ENCODE data around the gene MAGI2.

Gene MAGI2

DNA sequence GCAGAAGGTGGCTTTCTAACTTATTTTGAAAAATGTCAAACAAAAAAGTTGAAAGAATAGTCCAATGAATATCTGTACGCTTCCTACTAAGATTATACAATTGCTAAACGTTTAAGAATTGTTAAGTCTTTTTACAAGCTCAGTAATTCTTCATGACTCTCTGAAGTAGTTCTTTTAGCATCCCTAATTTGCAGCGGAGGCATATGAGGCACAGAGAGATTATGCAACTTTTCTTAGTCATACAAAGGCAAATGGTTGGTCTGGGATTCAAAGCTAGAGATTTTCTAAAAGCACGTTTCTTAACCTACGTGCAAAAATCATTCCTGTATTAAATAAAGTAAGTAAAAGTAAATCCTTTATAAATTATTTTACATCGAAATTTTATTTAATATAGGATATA, 254.2 kb downstream of the MAGI2 start (continued):
- TF ChIP-seq ISL1 (CRISPR knock-in tag; IDR thresholded peaks at IDR 0.05) = no peak
- no peak for TF ChIP-seq RARB (CRISPR knock-in tag; IDR thresholded peaks at IDR 0.05)
- TF ChIP-seq ZNF565 (CRISPR knock-in tag; conservative IDR thresholded peaks at IDR 0.05; ENCODE audit: low read depth) = no peak
- TF ChIP-seq ESRRG (CRISPR knock-in tag; IDR thresholded peaks at IDR 0.05) = no peak
- TF ChIP-seq PPARA (CRISPR knock-in tag; IDR thresholded peaks at IDR 0.05; ENCODE audit: borderline replicate concordance) = no peak
- TF ChIP-seq SNAI2 (CRISPR knock-in tag; IDR thresholded peaks at IDR 0.05) = no peak

DNA sequence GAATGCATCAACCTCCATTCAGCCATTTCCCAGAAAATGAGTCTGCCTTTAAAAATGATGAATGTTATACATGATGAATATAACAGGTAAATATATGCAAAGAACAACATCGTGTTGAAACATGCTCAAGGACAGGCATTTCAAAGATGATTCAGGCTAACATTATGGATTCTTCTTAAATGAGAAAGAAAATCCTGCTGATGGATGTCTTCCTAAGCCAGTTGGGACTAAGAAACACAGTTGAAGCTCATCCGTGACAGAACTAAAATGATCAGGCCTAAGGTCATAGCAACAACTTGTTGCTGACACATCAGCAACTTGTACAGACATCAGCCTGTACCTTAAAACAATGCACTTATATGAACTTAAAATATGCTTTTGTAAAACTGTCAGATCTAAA, 267.9 kb downstream of the MAGI2 start:
- TF ChIP-seq BACH2 (CRISPR knock-in tag; IDR thresholded peaks at IDR 0.05; ENCODE audit: borderline replicate concordance) = no peak
- TF ChIP-seq, protein P1, sequence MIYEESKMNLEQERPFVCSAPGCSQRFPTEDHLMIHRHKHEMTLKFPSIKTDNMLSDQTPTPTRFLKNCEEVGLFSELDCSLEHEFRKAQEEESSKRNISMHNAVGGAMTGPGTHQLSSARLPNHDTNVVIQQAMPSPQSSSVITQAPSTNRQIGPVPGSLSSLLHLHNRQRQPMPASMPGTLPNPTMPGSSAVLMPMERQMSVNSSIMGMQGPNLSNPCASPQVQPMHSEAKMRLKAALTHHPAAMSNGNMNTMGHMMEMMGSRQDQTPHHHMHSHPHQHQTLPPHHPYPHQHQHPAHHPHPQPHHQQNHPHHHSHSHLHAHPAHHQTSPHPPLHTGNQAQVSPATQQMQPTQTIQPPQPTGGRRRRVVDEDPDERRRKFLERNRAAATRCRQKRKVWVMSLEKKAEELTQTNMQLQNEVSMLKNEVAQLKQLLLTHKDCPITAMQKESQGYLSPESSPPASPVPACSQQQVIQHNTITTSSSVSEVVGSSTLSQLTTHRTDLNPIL (CRISPR knock-in tag; IDR thresholded peaks at IDR 0.05; ENCODE audit: low read depth) = no peak
- no peak for TF ChIP-seq OSR1 (CRISPR knock-in tag; IDR thresholded peaks at IDR 0.05)
- no peak for TF ChIP-seq ESRRG (CRISPR knock-in tag; IDR thresholded peaks at IDR 0.05)
- no peak for ATAC-seq

DNA sequence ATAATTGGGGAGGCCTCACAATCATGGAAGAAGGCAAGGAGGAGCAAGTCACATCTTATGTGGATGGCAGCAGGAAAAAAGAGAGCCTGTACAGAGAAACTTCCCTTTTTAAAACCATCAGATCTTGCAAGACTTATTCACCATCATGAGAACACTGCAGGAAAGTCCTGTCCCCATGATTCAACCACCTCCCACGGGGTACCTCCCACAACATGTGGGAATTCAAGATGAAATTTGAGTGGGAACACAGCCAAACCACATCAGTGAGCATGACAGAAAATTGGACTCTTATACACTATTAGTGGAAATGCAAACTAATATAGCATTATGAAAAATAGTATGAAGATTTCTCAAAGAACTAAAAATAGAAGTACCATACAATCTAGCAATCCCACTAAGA, 271.2 kb downstream of the MAGI2 start:
- peak; percentile 50 for ATAC-seq
- TF ChIP-seq, protein P2, sequence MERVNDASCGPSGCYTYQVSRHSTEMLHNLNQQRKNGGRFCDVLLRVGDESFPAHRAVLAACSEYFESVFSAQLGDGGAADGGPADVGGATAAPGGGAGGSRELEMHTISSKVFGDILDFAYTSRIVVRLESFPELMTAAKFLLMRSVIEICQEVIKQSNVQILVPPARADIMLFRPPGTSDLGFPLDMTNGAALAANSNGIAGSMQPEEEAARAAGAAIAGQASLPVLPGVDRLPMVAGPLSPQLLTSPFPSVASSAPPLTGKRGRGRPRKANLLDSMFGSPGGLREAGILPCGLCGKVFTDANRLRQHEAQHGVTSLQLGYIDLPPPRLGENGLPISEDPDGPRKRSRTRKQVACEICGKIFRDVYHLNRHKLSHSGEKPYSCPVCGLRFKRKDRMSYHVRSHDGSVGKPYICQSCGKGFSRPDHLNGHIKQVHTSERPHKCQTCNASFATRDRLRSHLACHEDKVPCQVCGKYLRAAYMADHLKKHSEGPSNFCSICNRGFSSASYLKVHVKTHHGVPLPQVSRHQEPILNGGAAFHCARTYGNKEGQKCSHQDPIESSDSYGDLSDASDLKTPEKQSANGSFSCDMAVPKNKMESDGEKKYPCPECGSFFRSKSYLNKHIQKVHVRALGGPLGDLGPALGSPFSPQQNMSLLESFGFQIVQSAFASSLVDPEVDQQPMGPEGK (CRISPR knock-in tag; IDR thresholded peaks at IDR 0.05; ENCODE audit: borderline replicate concordance) = no peak
- no peak for TF ChIP-seq ZFP30 (CRISPR knock-in tag; IDR thresholded peaks at IDR 0.05)

DNA sequence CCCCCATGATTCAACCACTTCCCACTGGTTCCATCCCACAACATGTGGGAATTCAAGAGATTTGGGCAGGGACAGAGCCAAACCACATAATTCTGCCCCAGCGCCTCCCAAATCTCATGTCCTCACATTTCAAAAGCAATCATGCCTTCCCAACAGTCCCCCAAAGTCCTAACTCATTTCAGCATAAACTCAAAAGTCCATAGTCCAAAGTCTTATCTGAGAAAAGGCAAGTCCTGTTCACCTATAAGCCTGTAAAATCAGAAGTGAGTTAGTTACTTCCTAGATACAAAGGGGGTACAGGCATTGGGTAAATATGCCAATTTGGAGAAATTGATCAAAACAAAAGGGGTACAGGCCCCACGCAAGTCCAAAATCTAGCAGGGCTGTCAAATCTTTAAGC, 272.9 kb downstream of the MAGI2 start:
- TF ChIP-seq PPARA (CRISPR knock-in tag; IDR thresholded peaks at IDR 0.05; ENCODE audit: borderline replicate concordance) (no peak), ZNF70 (CRISPR knock-in tag; IDR thresholded peaks at IDR 0.05) (no peak), TCF4 (CRISPR knock-in tag; IDR thresholded peaks at IDR 0.05; ENCODE audit: borderline replicate concordance) (no peak), OSR1 (CRISPR knock-in tag; IDR thresholded peaks at IDR 0.05) (no peak)
- TF ChIP-seq, protein P3, sequence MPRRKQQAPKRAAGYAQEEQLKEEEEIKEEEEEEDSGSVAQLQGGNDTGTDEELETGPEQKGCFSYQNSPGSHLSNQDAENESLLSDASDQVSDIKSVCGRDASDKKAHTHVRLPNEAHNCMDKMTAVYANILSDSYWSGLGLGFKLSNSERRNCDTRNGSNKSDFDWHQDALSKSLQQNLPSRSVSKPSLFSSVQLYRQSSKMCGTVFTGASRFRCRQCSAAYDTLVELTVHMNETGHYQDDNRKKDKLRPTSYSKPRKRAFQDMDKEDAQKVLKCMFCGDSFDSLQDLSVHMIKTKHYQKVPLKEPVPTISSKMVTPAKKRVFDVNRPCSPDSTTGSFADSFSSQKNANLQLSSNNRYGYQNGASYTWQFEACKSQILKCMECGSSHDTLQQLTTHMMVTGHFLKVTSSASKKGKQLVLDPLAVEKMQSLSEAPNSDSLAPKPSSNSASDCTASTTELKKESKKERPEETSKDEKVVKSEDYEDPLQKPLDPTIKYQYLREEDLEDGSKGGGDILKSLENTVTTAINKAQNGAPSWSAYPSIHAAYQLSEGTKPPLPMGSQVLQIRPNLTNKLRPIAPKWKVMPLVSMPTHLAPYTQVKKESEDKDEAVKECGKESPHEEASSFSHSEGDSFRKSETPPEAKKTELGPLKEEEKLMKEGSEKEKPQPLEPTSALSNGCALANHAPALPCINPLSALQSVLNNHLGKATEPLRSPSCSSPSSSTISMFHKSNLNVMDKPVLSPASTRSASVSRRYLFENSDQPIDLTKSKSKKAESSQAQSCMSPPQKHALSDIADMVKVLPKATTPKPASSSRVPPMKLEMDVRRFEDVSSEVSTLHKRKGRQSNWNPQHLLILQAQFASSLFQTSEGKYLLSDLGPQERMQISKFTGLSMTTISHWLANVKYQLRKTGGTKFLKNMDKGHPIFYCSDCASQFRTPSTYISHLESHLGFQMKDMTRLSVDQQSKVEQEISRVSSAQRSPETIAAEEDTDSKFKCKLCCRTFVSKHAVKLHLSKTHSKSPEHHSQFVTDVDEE (CRISPR knock-in tag; IDR thresholded peaks at IDR 0.05) = no peak
- TF ChIP-seq, protein P2 (CRISPR knock-in tag; IDR thresholded peaks at IDR 0.05; ENCODE audit: borderline replicate concordance) = no peak
- ATAC-seq = no peak

DNA sequence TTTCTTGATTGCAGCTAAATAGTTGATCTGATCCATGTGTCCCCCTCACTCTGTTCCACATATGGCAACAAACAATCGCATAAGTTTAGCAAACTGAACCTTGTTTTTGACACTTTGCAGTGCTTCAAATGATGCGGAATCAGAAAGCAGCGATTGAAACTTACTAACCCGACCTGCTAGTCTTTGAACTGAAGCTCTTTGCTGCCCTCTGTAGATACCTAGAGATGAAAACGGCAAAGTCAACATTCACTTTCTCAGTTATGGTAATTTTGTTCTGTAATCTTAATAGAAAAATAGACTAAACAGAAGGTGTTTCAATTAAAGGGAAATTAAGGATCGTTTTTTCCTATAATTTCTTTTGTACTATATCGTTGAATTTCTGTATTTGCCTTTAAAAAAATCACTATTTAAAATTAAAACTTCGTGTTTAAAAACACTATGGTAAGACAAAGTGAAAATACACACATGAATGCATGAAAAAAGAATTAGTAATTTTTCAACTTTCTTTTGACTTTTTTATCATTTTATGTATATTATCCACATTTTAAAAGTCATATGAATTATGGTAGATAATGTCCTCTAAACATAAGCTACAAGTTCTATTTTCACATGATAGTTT, 276.5 kb downstream of the MAGI2 start:
- ATAC-seq = peak; percentile 91
- TF ChIP-seq PPARA (CRISPR knock-in tag; IDR thresholded peaks at IDR 0.05; ENCODE audit: borderline replicate concordance) (no peak), ZNF70 (CRISPR knock-in tag; IDR thresholded peaks at IDR 0.05) (no peak), ZNF8 (CRISPR knock-in tag; IDR thresholded peaks at IDR 0.05) (no peak), ISL1 (CRISPR knock-in tag; IDR thresholded peaks at IDR 0.05) (no peak), ZC3H10 (CRISPR knock-in tag; IDR thresholded peaks at IDR 0.05) (no peak), SNAI2 (CRISPR knock-in tag; IDR thresholded peaks at IDR 0.05) (no peak), GLIS3 (CRISPR knock-in tag; IDR thresholded peaks at IDR 0.05) (no peak), ARNTL (CRISPR knock-in tag; IDR thresholded peaks at IDR 0.05; ENCODE audit: borderline replicate concordance, low read depth) (no peak)
- TF ChIP-seq, protein P3 (CRISPR knock-in tag; IDR thresholded peaks at IDR 0.05) = no peak
- TF ChIP-seq, protein P2 (CRISPR knock-in tag; IDR thresholded peaks at IDR 0.05; ENCODE audit: borderline replicate concordance) = no peak
- TF ChIP-seq, protein P4, sequence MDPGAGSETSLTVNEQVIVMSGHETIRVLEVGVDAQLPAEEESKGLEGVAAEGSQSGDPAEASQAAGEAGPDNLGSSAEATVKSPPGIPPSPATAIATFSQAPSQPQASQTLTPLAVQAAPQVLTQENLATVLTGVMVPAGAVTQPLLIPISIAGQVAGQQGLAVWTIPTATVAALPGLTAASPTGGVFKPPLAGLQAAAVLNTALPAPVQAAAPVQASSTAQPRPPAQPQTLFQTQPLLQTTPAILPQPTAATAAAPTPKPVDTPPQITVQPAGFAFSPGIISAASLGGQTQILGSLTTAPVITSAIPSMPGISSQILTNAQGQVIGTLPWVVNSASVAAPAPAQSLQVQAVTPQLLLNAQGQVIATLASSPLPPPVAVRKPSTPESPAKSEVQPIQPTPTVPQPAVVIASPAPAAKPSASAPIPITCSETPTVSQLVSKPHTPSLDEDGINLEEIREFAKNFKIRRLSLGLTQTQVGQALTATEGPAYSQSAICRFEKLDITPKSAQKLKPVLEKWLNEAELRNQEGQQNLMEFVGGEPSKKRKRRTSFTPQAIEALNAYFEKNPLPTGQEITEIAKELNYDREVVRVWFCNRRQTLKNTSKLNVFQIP (CRISPR knock-in tag; IDR thresholded peaks at IDR 0.05; ENCODE audit: borderline replicate concordance, low read depth) = no peak

Measured in SK-N-SH treated with all-trans-retinoic acid at 6 μM for 48 hours (cell line).